ENCODE results near the gene TTC33. TPM values are rescaled to one million over a fixed set of nuclear protein-coding genes. Genes with fewer than 3 reads are reported as not detected.

TTC33 gene
- total and polyA plus RNA-seq, 2 of the 13 experiments (the other 11 are each of a cell fraction or from before 2014, with no cell fraction given) = 4.5 to 20.0 TPM

- no peak for ATAC-seq
- Histone ChIP-seq H3K9me3 (ENCODE audit: low read length) (no peaks in the 10 kb centered on the region), H2AFZ (ENCODE audit: low read length) (no peak overlapping the region), H3K4me1 (ENCODE audit: insufficient read depth, low read length) (no peaks in the 10 kb centered on the region), H3K27me3 (ENCODE audit: control insufficient read depth in 1 of 2, insufficient read depth in 2 of 2, low read length in 2 of 2) (no peaks in the 10 kb centered on the region), H3K4me3 (replicated peaks in 1 of 3; ENCODE audit: insufficient read depth in 1 of 3, low read depth in 2 of 3, low read length in 3 of 3) (no peak overlapping the region), H3K27ac (ENCODE audit: extremely low read length, insufficient read depth, low read length) (no peak overlapping the region), H3K9ac (ENCODE audit: insufficient read depth, low read depth, low read length) (no peak overlapping the region), H4K20me1 (ENCODE audit: insufficient read depth, low read length) (no peaks in the 10 kb centered on the region), H3K36me3 (replicated peaks in 1 of 2; ENCODE audit: control insufficient read depth in 1 of 2, insufficient read depth in 2 of 2, low read length in 2 of 2) (no peaks in the 10 kb centered on the region), H3K79me2 (ENCODE audit: insufficient read depth, low read length) (no peaks in the 10 kb centered on the region), H3K4me2 (ENCODE audit: low read depth, low read length) (no peak overlapping the region)
- no peak for FAIRE-seq
- WGBS (ENCODE audit: low lambda C conversion rate) = 15% methylated on average over 9 of the region's 9 CpGs
- intact Hi-C loops (cut with micrococcal nuclease; ENCODE audit: unreplicated experiment) = no loop called here
- no TSS peak for BruUV-seq (replicated peaks)
- no peak for TF ChIP-seq MIER2 (CRISPR knock-in tag; IDR thresholded peaks at IDR 0.05)
- no peak for TF ChIP-seq SALL1 (CRISPR knock-in tag; IDR thresholded peaks at IDR 0.05)
- TF ChIP-seq ZNF20 (CRISPR knock-in tag; IDR thresholded peaks at IDR 0.05) = no peak
- no peak for TF ChIP-seq KDM5B (CRISPR knock-in tag; IDR thresholded peaks at IDR 0.05; ENCODE audit: borderline replicate concordance)
- no peak for TF ChIP-seq ZFP36 (IDR thresholded peaks at IDR 0.05; ENCODE audit: borderline replicate concordance, low read depth, low read length, partially characterized antibody)
- TF ChIP-seq NRL (CRISPR knock-in tag; IDR thresholded peaks at IDR 0.05; ENCODE audit: borderline replicate concordance) = no peak
- TF ChIP-seq ISL2 (CRISPR knock-in tag; IDR thresholded peaks at IDR 0.05) = no peak
- TF ChIP-seq ZBTB21 (CRISPR knock-in tag; IDR thresholded peaks at IDR 0.05) = no peak
- TF ChIP-seq XBP1 (CRISPR knock-in tag; IDR thresholded peaks at IDR 0.05) = no peak
- no peak for TF ChIP-seq NAIF1 (CRISPR knock-in tag; IDR thresholded peaks at IDR 0.05; ENCODE audit: borderline replicate concordance)
- ChIA-PET CTCF (ENCODE audit: low intra/inter-chr PET ratio, low total read pairs) (no interaction called here), POLR2A (no interaction called here)
- no peak for DNase-seq (ENCODE audit: low spot score)
- in situ Hi-C loops (cut with HindIII; ENCODE audit: extremely low pct_ligation_motif_present, low pct_unique_long_range_greater_than_20kb) = no loop called here
Observed at GRCh38 chr5:40578501-40579451, 177.0 kb downstream of the TTC33 start.
